22Rv1 (cell line): Measurements from ENCODE around the gene ASPHD1.

Experiments used
- CTCF ChIP-seq: fragments of 450-650 bp; IDR thresholded peaks from 2 replicates; pipeline ENCODE4 v1.5.1; 2017; ENCODE audit warnings: mild to moderate bottlenecking
- ZFX ChIP-seq: fragments of 450-650 bp; IDR thresholded peaks from 2 replicates; pipeline ENCODE4 v1.6.1; 2017; ENCODE audit warnings: antibody characterized with exemption, borderline replicate concordance

GRCh38 chr16:29907973-29908372 lies 7.7 kb downstream of the ASPHD1 start:
- TF ChIP-seq CTCF (no peak), ZFX (no peak)
